Keratinocyte (primary cell): ENCODE results near the gene SLC27A4.

Experiments
- CTCF ChIP-seq, 3 experiments: IDR thresholded peaks in 1 of 3; conservative IDR thresholded peaks in 1 of 3; optimal IDR thresholded peaks in 1 of 3; 2 replicates in 2 of 3; 3 replicates in 1 of 3; pipeline versions ENCODE3 to v1.5.1; 2011; ENCODE audit warnings: low read length in 3 of 3, mild to moderate bottlenecking in 3 of 3, moderate library complexity in 2 of 3, control low read depth in 1 of 3, inconsistent platforms in 1 of 3; ENCODE audit not compliant: insufficient read depth in 2 of 3; ENCODE audit errors: extremely low read depth in 1 of 3
- EZH2 ChIP-seq: IDR thresholded peaks from one replicate; pipeline ENCODE4 v1.6.1; 2012; ENCODE audit warnings: inconsistent platforms, mild to moderate bottlenecking, low read length, moderate library complexity

- no peak for TF ChIP-seq CTCF (optimal IDR thresholded peaks at IDR 0.05 in 1 of 3, IDR thresholded peaks at IDR 0.05 in 1 of 3, conservative IDR thresholded peaks at IDR 0.05 in 1 of 3; ENCODE audit: extremely low read depth in 1 of 3, insufficient read depth in 2 of 3, low read length in 3 of 3)
- no peak for TF ChIP-seq EZH2
These were observed 536 bp downstream of the SLC27A4 start for GRCh38 chr9:128340691-128341434.
